H1 (cell line): ENCODE data around the gene AKR1C3. TPM values are rescaled to one million over a fixed set of nuclear protein-coding genes. Genes with fewer than 3 reads are reported as not detected.

Source experiments
- CTCF ChIA-PET: fragments of 300-600 bp; sonication (Branson Sonifier 250); formaldehyde crosslinking; loops from one replicate; lab custom pipeline; 2021; ENCODE audit not compliant: partially characterized antibody; lab: Charles Lee
- POLR2A ChIA-PET: fragments of 300-600 bp; sonication (Branson Sonifier 250); formaldehyde crosslinking; loops from one replicate; lab custom pipeline; 2021; ENCODE audit warnings: inconsistent platforms; ENCODE audit not compliant: partially characterized antibody; lab: Charles Lee
- DNase-seq, 2 experiments: peaks; one replicate each; pipeline versions ENCODE4 v3.0.0 to v3.0.0-alpha.2; 2010 to 2022; ENCODE audit warnings: low spot score in 2 of 2, low read depth in 1 of 2, mixed read lengths in 1 of 2
- FAIRE-seq: peaks from 2 replicates; lab custom pipeline; 2011; peaks lifted over from hg19 to GRCh38; lab: Jason Lieb, UNC
- H2AFZ ChIP-seq: 2 replicates; pipeline ENCODE4 v1.8.1; 2012; ENCODE audit warnings: low read length, inconsistent platforms
- H2AK5ac ChIP-seq: 2 replicates; pipeline ENCODE4 v1.6.1; 2013; ENCODE audit warnings: low read depth, low read length
- H2BK120ac ChIP-seq: replicated peaks from 2 replicates; pipeline ENCODE3; 2013; ENCODE audit warnings: low read depth, low read length, inconsistent platforms
- H2BK12ac ChIP-seq: 2 replicates; pipeline ENCODE4 v1.6.1; 2013; ENCODE audit warnings: low read depth, low read length
- H2BK15ac ChIP-seq: 2 replicates; pipeline ENCODE4 v1.6.1; 2013; ENCODE audit warnings: low read length
- H2BK20ac ChIP-seq: 2 replicates; pipeline ENCODE4 v1.6.1; 2013; ENCODE audit warnings: low read length
- H2BK5ac ChIP-seq: 2 replicates; pipeline ENCODE4 v1.6.1; 2013; ENCODE audit warnings: low read depth, low read length
- H3K14ac ChIP-seq: 2 replicates; pipeline ENCODE4 v1.6.1; 2013; ENCODE audit warnings: inconsistent platforms; ENCODE audit not compliant: insufficient read length
- H3K18ac ChIP-seq: 2 replicates; pipeline ENCODE4 v1.6.1; 2013; ENCODE audit warnings: low read length; ENCODE audit errors: extremely low read depth
- H3K23ac ChIP-seq: 2 replicates; pipeline ENCODE4 v1.6.1; 2013; ENCODE audit warnings: inconsistent platforms; ENCODE audit not compliant: insufficient read length
- H3K23me2 ChIP-seq: 2 replicates; pipeline ENCODE4 v1.6.1; 2013; ENCODE audit warnings: low read depth, low read length
- H3K27ac ChIP-seq: 2 replicates; pipeline ENCODE4 v1.6.1; 2011; ENCODE audit warnings: low read depth, low read length, inconsistent platforms
- H3K27me3 ChIP-seq, 4 experiments: replicated peaks in 1 of 4; 1 replicate in 1 of 4; 2 replicates in 3 of 4; pipeline versions ENCODE4 v1.6.1 to v1.8.1; 2011 to 2013; ENCODE audit warnings: low read length in 3 of 4, mild to moderate bottlenecking in 3 of 4, inconsistent platforms in 2 of 4, mixed read lengths in 2 of 4, moderate library complexity in 1 of 4; ENCODE audit not compliant: control insufficient read depth in 3 of 4, insufficient read depth in 3 of 4; ENCODE audit errors: extremely low read depth in 1 of 4
- H3K36me3 ChIP-seq, 4 experiments: 2 replicates each; pipeline versions ENCODE4 v1.6.1 to v1.8.1; 2011 to 2013; ENCODE audit warnings: mild to moderate bottlenecking in 4 of 4, low read length in 3 of 4, moderate library complexity in 2 of 4, control low read depth in 1 of 4, inconsistent platforms in 1 of 4; ENCODE audit not compliant: insufficient read depth in 4 of 4, control insufficient read depth in 2 of 4
- H3K4ac ChIP-seq: replicated peaks from 2 replicates; pipeline ENCODE3; 2013; ENCODE audit warnings: low read length, low read depth, mixed read lengths, inconsistent platforms; ENCODE audit not compliant: insufficient read length
- H3K4me1 ChIP-seq, 4 experiments: replicated peaks in 1 of 4; 1 replicate in 1 of 4; 2 replicates in 3 of 4; pipeline versions ENCODE4 v1.6.1 to v1.8.1; 2011 to 2013; ENCODE audit warnings: low read length in 3 of 4, inconsistent platforms in 2 of 4, mixed read lengths in 1 of 4; ENCODE audit not compliant: insufficient read depth in 4 of 4, control insufficient read depth in 3 of 4
- H3K4me2 ChIP-seq, 2 experiments: 2 replicates each; pipeline versions ENCODE4 v1.6.1 to v1.8.1; 2011 to 2013; ENCODE audit warnings: low read depth in 2 of 2, low read length in 2 of 2, control low read depth in 1 of 2, inconsistent platforms in 1 of 2, mild to moderate bottlenecking in 1 of 2; ENCODE audit not compliant: insufficient read depth in 1 of 2
- H3K4me3 ChIP-seq, 4 experiments: fragments of 200-600, 300-600 bp in 1 of 4; sonication (generic), shearing (Covaris generic), sonication (Bioruptor Twin) in 1 of 4; 2 replicates each; pipeline versions ENCODE4 v1.5.1 to v1.8.1; 2011 to 2016; ENCODE audit warnings: low read length in 4 of 4, low read depth in 3 of 4, control low read depth in 2 of 4, inconsistent platforms in 2 of 4, mild to moderate bottlenecking in 2 of 4, mixed read lengths in 1 of 4, moderate library complexity in 1 of 4; ENCODE audit not compliant: insufficient read depth in 2 of 4; ENCODE audit errors: extremely low read depth in 1 of 4
- H3K56ac ChIP-seq: replicated peaks from 2 replicates; pipeline ENCODE3; 2013; ENCODE audit warnings: low read depth, mild to moderate bottlenecking, mixed read lengths, low read length, inconsistent platforms; ENCODE audit not compliant: insufficient read length
- H3K79me1 ChIP-seq: 2 replicates; pipeline ENCODE4 v1.6.1; 2013; ENCODE audit warnings: low read depth, low read length, control low read depth
- H3K79me2 ChIP-seq, 2 experiments: 2 replicates each; pipeline versions ENCODE4 v1.6.1 to v1.8.1; 2012 to 2013; ENCODE audit warnings: low read length in 2 of 2, mild to moderate bottlenecking in 2 of 2, inconsistent platforms in 1 of 2; ENCODE audit not compliant: insufficient read depth in 2 of 2, control insufficient read depth in 1 of 2
- H3K9ac ChIP-seq, 4 experiments: replicated peaks in 1 of 4; 1 replicate in 1 of 4; 2 replicates in 3 of 4; pipeline versions ENCODE4 v1.6.1 to v1.8.1; 2011 to 2013; ENCODE audit warnings: low read depth in 3 of 4, low read length in 3 of 4, control low read depth in 2 of 4, mild to moderate bottlenecking in 2 of 4, moderate library complexity in 2 of 4, inconsistent platforms in 1 of 4; ENCODE audit errors: extremely low read depth in 1 of 4
- H3K9me3 ChIP-seq, 2 experiments: 2 replicates each; pipeline versions ENCODE4 v1.6.1 to v1.8.1; 2012 to 2013; ENCODE audit warnings: mild to moderate bottlenecking in 2 of 2, moderate library complexity in 2 of 2, control low read depth in 1 of 2, inconsistent platforms in 1 of 2, low read depth in 1 of 2, low read length in 1 of 2, mixed read lengths in 1 of 2; ENCODE audit not compliant: insufficient read depth in 2 of 2
- H4K20me1 ChIP-seq, 2 experiments: replicated peaks in 1 of 2; 2 replicates each; pipeline versions ENCODE3 to v1.8.1; 2011 to 2013; ENCODE audit warnings: inconsistent platforms in 2 of 2, low read length in 2 of 2, mild to moderate bottlenecking in 1 of 2; ENCODE audit not compliant: insufficient read depth in 2 of 2, control insufficient read depth in 1 of 2
- H4K5ac ChIP-seq: 2 replicates; pipeline ENCODE4 v1.6.1; 2013; ENCODE audit warnings: low read length, low read depth, mixed read lengths, inconsistent platforms; ENCODE audit not compliant: insufficient read length
- H4K8ac ChIP-seq: 2 replicates; pipeline ENCODE4 v1.8.0; 2013; ENCODE audit warnings: mild to moderate bottlenecking, moderate library complexity, low read length, inconsistent platforms; ENCODE audit not compliant: insufficient read depth; ENCODE audit errors: extremely low read depth
- H4K91ac ChIP-seq: replicated peaks from 2 replicates; pipeline ENCODE3; 2013; ENCODE audit warnings: low read length, mixed read lengths, inconsistent platforms; ENCODE audit not compliant: insufficient read length
- ASH2L ChIP-seq: fragments of 200-600, 300-600 bp; sonication (generic); IDR thresholded peaks from one replicate; pipeline ENCODE4 v1.7.1; 2017; ENCODE audit warnings: low read length
- CBX5 ChIP-seq: fragments of 300-800, 300-1000 bp; sonication (generic); IDR thresholded peaks from 2 replicates; pipeline ENCODE4 v1.7.1; 2016; ENCODE audit warnings: antibody characterized with exemption, low read length, low read depth
- CEBPB ChIP-seq: IDR thresholded peaks from 2 replicates; pipeline ENCODE4 v1.6.1; 2012; ENCODE audit warnings: low read depth, low read length
- CHD1 ChIP-seq: IDR thresholded peaks from 2 replicates; pipeline ENCODE4 v1.6.1; 2012; ENCODE audit warnings: low read depth, low read length, improper control_type of control experiment
- HDAC2 ChIP-seq, 2 experiments: fragments of 300-600 bp in 1 of 2; sonication (generic) in 1 of 2; IDR thresholded peaks; 2 replicates each; pipeline ENCODE4 v1.6.1; 2011 to 2012; ENCODE audit warnings: low read depth in 2 of 2, low read length in 2 of 2, mild to moderate bottlenecking in 2 of 2, moderate library complexity in 2 of 2, borderline replicate concordance in 1 of 2, inconsistent platforms in 1 of 2
- MAFK ChIP-seq: IDR thresholded peaks from 2 replicates; pipeline ENCODE4 v1.6.1; 2012; ENCODE audit warnings: low read depth, mild to moderate bottlenecking, improper control_type of control experiment, low read length
- POLR2A ChIP-seq, 2 experiments: IDR thresholded peaks; 1 replicate in 1 of 2; 2 replicates in 1 of 2; pipeline ENCODE4 v1.6.1; 2011; ENCODE audit warnings: low read depth in 2 of 2, low read length in 2 of 2, mild to moderate bottlenecking in 2 of 2; ENCODE audit errors: control extremely low read depth in 1 of 2
- POLR2AphosphoS5 ChIP-seq: IDR thresholded peaks from 2 replicates; pipeline ENCODE4 v1.6.1; 2011; ENCODE audit warnings: low read depth, low read length
- RBBP5 ChIP-seq: IDR thresholded peaks from 2 replicates; pipeline ENCODE4 v1.7.1; 2012; ENCODE audit warnings: low read depth, mild to moderate bottlenecking, inconsistent platforms, low read length, moderate library complexity, borderline replicate concordance
- SAP30 ChIP-seq: fragments of 300-600 bp; sonication (generic); IDR thresholded peaks from 2 replicates; pipeline ENCODE4 v1.7.1; 2012; ENCODE audit warnings: low read length, moderate library complexity, mild to moderate bottlenecking, inconsistent platforms; ENCODE audit not compliant: insufficient read depth, insufficient replicate concordance
- SIRT6 ChIP-seq: IDR thresholded peaks from one replicate; pipeline ENCODE4 v1.7.1; 2012; ENCODE audit warnings: low read length, inconsistent platforms
- SUZ12 ChIP-seq: fragments of 200-600 bp; sonication (generic); IDR thresholded peaks from 2 replicates; pipeline ENCODE4 v1.6.1; 2012; ENCODE audit warnings: mild to moderate bottlenecking, inconsistent platforms, low read length, moderate library complexity, mixed read lengths
- TCF12 ChIP-seq: IDR thresholded peaks from 2 replicates; pipeline ENCODE4 v1.6.1; 2011; ENCODE audit warnings: low read depth, mild to moderate bottlenecking, low read length
- YY1 ChIP-seq: IDR thresholded peaks from 2 replicates; pipeline ENCODE4 v1.6.1; 2011; ENCODE audit warnings: low read depth, mild to moderate bottlenecking, low read length
- polyA plus RNA-seq, 7 experiments: library from polyadenylated mRNA; depleted of rRNA in 3 of 7; stranded (reverse) in 5 of 7; unstranded in 2 of 7; fragments of >200 nt in 5 of 7; fragments of 200-250 nt in 2 of 7; gene quantifications; 1 replicate in 5 of 7; 2 replicates in 1 of 7; 4 replicates in 1 of 7; pipeline versions ENCODE4 v1.2.1 to v1.2.3, GENCODE V29; 2011 to 2013; ENCODE audit warnings: missing spikeins in 2 of 7, mixed read lengths in 2 of 7
- total RNA-seq: library from RNA; stranded (reverse); fragmentation: NEBNext Ultra II Directional; extraction: Animal tissue kit (Norgen Biotek cat#: 25700); gene quantifications from 2 replicates; pipeline ENCODE4 v1.2.1, GENCODE V29; 2021
- TF ChIP-seq, protein P1 (sequence below): IDR thresholded peaks from 2 replicates; pipeline ENCODE4 v1.6.1; 2011; ENCODE audit warnings: low read depth, mild to moderate bottlenecking, low read length; ENCODE audit not compliant: insufficient read depth

The AKR1C3 gene
- total and polyA plus RNA-seq, 2 of the 8 experiments (the other 6 are each of a cell fraction or from before 2014, with no cell fraction given), result 4.6 to 6.9 TPM

DNA sequence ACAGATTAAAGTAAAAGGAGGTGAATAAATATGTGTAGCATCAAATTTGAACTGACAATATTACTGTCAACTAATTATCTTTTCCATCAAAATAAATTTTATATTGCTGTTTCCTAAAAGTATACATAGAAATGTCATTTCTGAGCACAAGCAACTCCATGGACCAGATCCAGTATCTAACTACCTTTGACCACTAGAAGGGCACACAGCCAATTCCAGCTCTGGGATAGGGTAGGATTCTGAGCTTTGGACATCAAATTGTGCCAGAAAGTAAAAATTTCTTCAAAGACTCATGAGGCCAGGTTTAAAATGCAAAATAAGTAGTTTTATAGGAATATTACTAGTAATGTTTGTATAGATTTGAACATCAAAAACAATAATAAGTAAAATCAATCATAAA, 29.7 kb downstream of the AKR1C3 start:
- Histone ChIP-seq H3K27ac (no peak overlapping the region), H3K36me3 (no peaks in the 10 kb centered on the region), H3K4me1 (no peaks in the 10 kb centered on the region), H4K20me1 (no peaks in the 10 kb centered on the region), H3K23ac (no peak overlapping the region), H2BK5ac (no peak overlapping the region), H2BK20ac (no peak overlapping the region), H2BK120ac (no peak overlapping the region), H3K14ac (no peak overlapping the region), H3K79me2 (no peaks in the 10 kb centered on the region), H4K91ac (no peak overlapping the region), H2AFZ (no peak overlapping the region), H2BK15ac (no peak overlapping the region), H2BK12ac (no peak overlapping the region), H3K9ac (no peak overlapping the region), H4K8ac (no peak overlapping the region), H3K18ac (no peak overlapping the region), H3K56ac (no peak overlapping the region), H4K5ac (no peak overlapping the region), H3K79me1 (no peaks in the 10 kb centered on the region), H3K23me2 (no peaks in the 10 kb centered on the region), H3K4ac (no peak overlapping the region), H2AK5ac (no peak overlapping the region), H3K4me2 (no peak overlapping the region), H3K9me3 (peaks cover 23 to 25% of the 10 kb centered on the region in 2 experiments), H3K27me3 (no peaks in the 10 kb centered on the region), H3K4me3 (no peak overlapping the region)
- DNase-seq (no peak), FAIRE-seq (no peak)
- TF ChIP-seq POLR2A (IDR thresholded peaks at IDR 0.05; ENCODE audit: control extremely low read depth in 1 of 2, low read depth in 2 of 2, low read length in 2 of 2), result no peak
- TF ChIP-seq SIRT6, result no peak
- TF ChIP-seq CEBPB, result no peak
- TF ChIP-seq MAFK, result no peak
- TF ChIP-seq, protein P1, sequence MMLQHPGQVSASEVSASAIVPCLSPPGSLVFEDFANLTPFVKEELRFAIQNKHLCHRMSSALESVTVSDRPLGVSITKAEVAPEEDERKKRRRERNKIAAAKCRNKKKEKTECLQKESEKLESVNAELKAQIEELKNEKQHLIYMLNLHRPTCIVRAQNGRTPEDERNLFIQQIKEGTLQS, result no peak
- TF ChIP-seq CHD1, result no peak
- no peak for TF ChIP-seq YY1
- TF ChIP-seq HDAC2 (IDR thresholded peaks at IDR 0.05; ENCODE audit: borderline replicate concordance in 1 of 2, low read depth in 2 of 2, low read length in 2 of 2), result no peak
- TF ChIP-seq CBX5, result no peak
- no peak for TF ChIP-seq TCF12
- TF ChIP-seq RBBP5, result no peak
- TF ChIP-seq SUZ12, result no peak
- TF ChIP-seq SAP30, result no peak
- no peak for TF ChIP-seq ASH2L
- no peak for TF ChIP-seq POLR2AphosphoS5
- ChIA-PET POLR2A (no interaction called here), CTCF (no interaction called here)
